Measurements from ENCODE around the gene THEM4. TPM values are rescaled to one million over a fixed set of nuclear protein-coding genes. Genes with fewer than 3 reads are reported as not detected.

Gene THEM4
- total RNA-seq, 1 donor from 2014 or later: 15.7 TPM

- Histone ChIP-seq H3K4me2 (ENCODE audit: low read length) (no peak overlapping the region), H3K4me3 (ENCODE audit: insufficient read depth, low read depth, low read length) (no peak overlapping the region), H4K20me1 (ENCODE audit: insufficient read depth, low read length) (no peaks in the 10 kb centered on the region), H3K36me3 (ENCODE audit: insufficient read depth, low read length) (no peaks in the 10 kb centered on the region), H3K9ac (ENCODE audit: low read length) (no peak overlapping the region), H3K27ac (ENCODE audit: low read depth, low read length) (no peak overlapping the region), H3K9me3 (ENCODE audit: insufficient read depth, low read depth, low read length) (no peaks in the 10 kb centered on the region), H3K27me3 (ENCODE audit: insufficient read depth, low read length) (peaks cover 14% of the 10 kb centered on the region), H2AFZ (ENCODE audit: low read depth, low read length) (no peak overlapping the region), H3K4me1 (ENCODE audit: insufficient read depth, low read length) (no peaks in the 10 kb centered on the region), H3K79me2 (ENCODE audit: insufficient read depth, low read length) (no peaks in the 10 kb centered on the region)
- Mint-ChIP-seq H3K4me1 (ENCODE audit: low read depth, unreplicated experiment) (no peaks in the 10 kb centered on the region), H3K9me3 (ENCODE audit: unreplicated experiment) (no peaks in the 10 kb centered on the region), H3K27ac (ENCODE audit: unreplicated experiment) (no peak overlapping the region), H3K27me3 (ENCODE audit: low read depth, unreplicated experiment) (peaks cover 9% of the 10 kb centered on the region), H3K4me3 (ENCODE audit: unreplicated experiment) (no peak overlapping the region), H3K36me3 (ENCODE audit: low read depth, unreplicated experiment) (no peaks in the 10 kb centered on the region)
- FAIRE-seq (no peak), DNase-seq (ENCODE audit: low read depth) (no peak)
- TF ChIP-seq EZH2 (IDR thresholded peaks at IDR 0.05; ENCODE audit: insufficient read depth, low read length) (no peak), CTCF (IDR thresholded peaks at IDR 0.05; ENCODE audit: insufficient read depth, low read depth, low read length) (no peak)
These were observed 5.9 kb upstream of the THEM4 start for GRCh38 chr1:151915061-151915686.

DNA sequence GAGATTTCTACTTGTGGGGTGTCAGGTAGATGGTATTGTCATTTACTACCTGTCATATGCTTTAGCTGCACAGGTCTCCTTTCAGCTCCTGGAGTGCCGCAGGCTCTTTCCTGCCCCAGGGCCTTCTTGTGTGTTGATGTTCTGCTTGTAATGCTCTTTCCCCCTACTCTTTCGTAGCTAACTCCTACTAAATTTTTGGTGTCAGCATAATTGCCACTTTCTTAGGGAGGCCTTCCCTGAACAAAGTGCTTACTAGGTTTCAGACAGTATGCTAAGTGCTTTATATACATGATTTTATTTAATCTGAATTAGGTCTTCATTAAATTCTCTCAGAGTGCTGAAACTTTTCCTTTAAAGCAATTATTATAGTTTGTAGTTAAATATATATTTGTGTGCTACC is 4.8 kb upstream of the THEM4 start:
- H3K9ac ChIP-seq (ENCODE audit: low read length): no peak overlapping the region
- Mint-ChIP-seq H3K9me3 (ENCODE audit: unreplicated experiment) (no peaks in the 10 kb centered on the region), H3K36me3 (ENCODE audit: low read depth, unreplicated experiment) (no peaks in the 10 kb centered on the region), H3K27ac (ENCODE audit: unreplicated experiment) (no peak overlapping the region), H3K27me3 (ENCODE audit: low read depth, unreplicated experiment) (peaks cover 9% of the 10 kb centered on the region), H3K4me3 (ENCODE audit: unreplicated experiment) (no peak overlapping the region), H3K4me1 (ENCODE audit: low read depth, unreplicated experiment) (no peaks in the 10 kb centered on the region)
- no peak overlapping the region for H3K4me3 ChIP-seq (ENCODE audit: insufficient read depth, low read depth, low read length)
- H3K27me3 ChIP-seq (ENCODE audit: insufficient read depth, low read length): peaks cover 12% of the 10 kb centered on the region
- no peaks in the 10 kb centered on the region for H3K9me3 ChIP-seq (ENCODE audit: insufficient read depth, low read depth, low read length)
- H3K27ac ChIP-seq (ENCODE audit: low read depth, low read length): no peak overlapping the region
- no peaks in the 10 kb centered on the region for H3K4me1 ChIP-seq (ENCODE audit: insufficient read depth, low read length)
- no peak for FAIRE-seq
- H3K4me2 ChIP-seq (ENCODE audit: low read length): no peak overlapping the region
- H2AFZ ChIP-seq (ENCODE audit: low read depth, low read length): no peak overlapping the region
- no peaks in the 10 kb centered on the region for H3K79me2 ChIP-seq (ENCODE audit: insufficient read depth, low read length)
- TF ChIP-seq CTCF (IDR thresholded peaks at IDR 0.05; ENCODE audit: insufficient read depth, low read depth, low read length) (no peak), EZH2 (IDR thresholded peaks at IDR 0.05; ENCODE audit: insufficient read depth, low read length) (no peak)
- DNase-seq (ENCODE audit: low read depth): no peak
- no peaks in the 10 kb centered on the region for H4K20me1 ChIP-seq (ENCODE audit: insufficient read depth, low read length)
- no peaks in the 10 kb centered on the region for H3K36me3 ChIP-seq (ENCODE audit: insufficient read depth, low read length)

DNA sequence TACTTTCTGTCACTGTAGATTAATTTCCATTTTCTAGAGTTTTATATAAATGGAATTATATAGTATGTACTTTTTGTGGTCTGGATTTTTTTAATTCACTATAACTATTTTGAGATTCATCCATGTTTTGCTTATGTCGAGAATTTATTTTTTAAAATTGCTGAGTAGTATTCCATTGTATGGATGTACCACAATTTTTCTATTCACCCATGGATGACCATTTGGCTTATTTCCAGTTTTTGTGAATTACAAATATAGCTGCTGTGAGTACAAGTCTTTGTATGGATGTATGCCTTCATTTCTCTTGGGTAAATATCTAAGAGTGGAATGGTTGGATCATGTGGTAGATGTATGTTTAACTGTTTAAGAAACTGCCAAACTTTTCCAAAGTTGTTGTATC is 3.7 kb upstream of the THEM4 start:
- no peak for TF ChIP-seq CTCF (IDR thresholded peaks at IDR 0.05; ENCODE audit: insufficient read depth, low read depth, low read length)
- TF ChIP-seq EZH2 (IDR thresholded peaks at IDR 0.05; ENCODE audit: insufficient read depth, low read length): no peak
- Histone ChIP-seq H3K27me3 (ENCODE audit: insufficient read depth, low read length) (peaks cover 12% of the 10 kb centered on the region), H3K9me3 (ENCODE audit: insufficient read depth, low read depth, low read length) (no peaks in the 10 kb centered on the region), H3K4me3 (ENCODE audit: insufficient read depth, low read depth, low read length) (no peak overlapping the region), H3K4me1 (ENCODE audit: insufficient read depth, low read length) (no peaks in the 10 kb centered on the region), H4K20me1 (ENCODE audit: insufficient read depth, low read length) (no peaks in the 10 kb centered on the region), H3K79me2 (ENCODE audit: insufficient read depth, low read length) (no peaks in the 10 kb centered on the region), H3K4me2 (ENCODE audit: low read length) (no peak overlapping the region), H3K36me3 (ENCODE audit: insufficient read depth, low read length) (no peaks in the 10 kb centered on the region), H3K27ac (ENCODE audit: low read depth, low read length) (no peak overlapping the region), H3K9ac (ENCODE audit: low read length) (no peak overlapping the region), H2AFZ (ENCODE audit: low read depth, low read length) (no peak overlapping the region)
- Mint-ChIP-seq H3K27ac (ENCODE audit: unreplicated experiment) (no peak overlapping the region), H3K9me3 (ENCODE audit: unreplicated experiment) (no peaks in the 10 kb centered on the region), H3K4me3 (ENCODE audit: unreplicated experiment) (no peak overlapping the region), H3K27me3 (ENCODE audit: low read depth, unreplicated experiment) (peaks cover 9% of the 10 kb centered on the region), H3K36me3 (ENCODE audit: low read depth, unreplicated experiment) (peaks cover 4% of the 10 kb centered on the region), H3K4me1 (ENCODE audit: low read depth, unreplicated experiment) (no peaks in the 10 kb centered on the region)
- no peak for FAIRE-seq
- DNase-seq (ENCODE audit: low read depth): no peak

Data from astrocyte (in vitro differentiated cells and primary cell).